ENCODE measurements around the gene YBEY. TPM values are rescaled to one million over a fixed set of nuclear protein-coding genes. Genes with fewer than 3 reads are reported as not detected.

Gene YBEY
- total RNA-seq, 1 donor from 2014 or later, result 13.5 TPM

GRCh38 chr21:46325073-46325912, 39.2 kb downstream of the YBEY start:
- Histone ChIP-seq H3K79me2 (ENCODE audit: insufficient read depth, low read length) (peaks cover 88% of the 10 kb centered on the region), H3K9ac (ENCODE audit: low read length) (peak overlapping the region; percentile 88), H3K4me1 (ENCODE audit: insufficient read depth, low read length) (peaks cover 16% of the 10 kb centered on the region), H3K36me3 (ENCODE audit: insufficient read depth, low read length) (peaks cover 14% of the 10 kb centered on the region), H3K9me3 (ENCODE audit: insufficient read depth, low read depth, low read length) (no peaks in the 10 kb centered on the region), H3K27ac (ENCODE audit: low read depth, low read length) (peak overlapping the region; percentile 51), H3K4me2 (ENCODE audit: low read length) (peak overlapping the region; percentile 91), H3K27me3 (ENCODE audit: insufficient read depth, low read length) (no peaks in the 10 kb centered on the region), H4K20me1 (ENCODE audit: insufficient read depth, low read length) (peaks cover 12% of the 10 kb centered on the region), H3K4me3 (ENCODE audit: insufficient read depth, low read depth, low read length) (peak overlapping the region; percentile 76), H2AFZ (ENCODE audit: low read depth, low read length) (peak overlapping the region; percentile 66)
- Mint-ChIP-seq H3K36me3 (ENCODE audit: low read depth, unreplicated experiment) (peaks cover 4% of the 10 kb centered on the region), H3K27ac (ENCODE audit: unreplicated experiment) (peak overlapping the region; percentile 78), H3K4me3 (ENCODE audit: unreplicated experiment) (peak overlapping the region; percentile 86), H3K4me1 (ENCODE audit: low read depth, unreplicated experiment) (peaks cover 11% of the 10 kb centered on the region), H3K9me3 (ENCODE audit: unreplicated experiment) (no peaks in the 10 kb centered on the region), H3K27me3 (ENCODE audit: low read depth, unreplicated experiment) (no peaks in the 10 kb centered on the region)
- peak; percentile 28 for DNase-seq (ENCODE audit: low read depth)
- no peak for TF ChIP-seq EZH2 (IDR thresholded peaks at IDR 0.05; ENCODE audit: insufficient read depth, low read length)
- TF ChIP-seq CTCF (IDR thresholded peaks at IDR 0.05; ENCODE audit: insufficient read depth, low read depth, low read length), result no peak
- no peak for FAIRE-seq

GRCh38 chr21:46326110-46326703, 40.1 kb downstream of the YBEY start:
- H3K27ac Mint-ChIP-seq (ENCODE audit: unreplicated experiment), result peak overlapping the region; percentile 59
- H3K4me3 Mint-ChIP-seq (ENCODE audit: unreplicated experiment), result peak overlapping the region; percentile 23
- Histone ChIP-seq H3K36me3 (ENCODE audit: insufficient read depth, low read length) (peaks cover 20% of the 10 kb centered on the region), H3K27ac (ENCODE audit: low read depth, low read length) (no peak overlapping the region), H3K9ac (ENCODE audit: low read length) (no peak overlapping the region), H3K79me2 (ENCODE audit: insufficient read depth, low read length) (peaks cover 84% of the 10 kb centered on the region), H3K9me3 (ENCODE audit: insufficient read depth, low read depth, low read length) (no peaks in the 10 kb centered on the region), H4K20me1 (ENCODE audit: insufficient read depth, low read length) (peaks cover 17% of the 10 kb centered on the region), H3K4me2 (ENCODE audit: low read length) (peak overlapping the region; percentile 2), H3K4me1 (ENCODE audit: insufficient read depth, low read length) (peaks cover 16% of the 10 kb centered on the region), H2AFZ (ENCODE audit: low read depth, low read length) (no peak overlapping the region), H3K27me3 (ENCODE audit: insufficient read depth, low read length) (no peaks in the 10 kb centered on the region), H3K4me3 (ENCODE audit: insufficient read depth, low read depth, low read length) (no peak overlapping the region)
- H3K9me3 Mint-ChIP-seq (ENCODE audit: unreplicated experiment), result no peaks in the 10 kb centered on the region
- peaks cover 11% of the 10 kb centered on the region for H3K4me1 Mint-ChIP-seq (ENCODE audit: low read depth, unreplicated experiment)
- DNase-seq (ENCODE audit: low read depth), result no peak
- FAIRE-seq, result no peak
- no peaks in the 10 kb centered on the region for H3K27me3 Mint-ChIP-seq (ENCODE audit: low read depth, unreplicated experiment)
- TF ChIP-seq CTCF (IDR thresholded peaks at IDR 0.05; ENCODE audit: insufficient read depth, low read depth, low read length) (no peak), EZH2 (IDR thresholded peaks at IDR 0.05; ENCODE audit: insufficient read depth, low read length) (no peak)
- peaks cover 5% of the 10 kb centered on the region for H3K36me3 Mint-ChIP-seq (ENCODE audit: low read depth, unreplicated experiment)
